Mesenchymal stem cell (in vitro differentiated cells and primary cell): Measurements from ENCODE around the gene CEACAM18.

Source experiments
- DNase-seq: peaks from one replicate; pipeline ENCODE4 v3.0.0-alpha.2; 2013
- H2AFZ ChIP-seq: one replicate; pipeline ENCODE4 v1.6.1; 2013; ENCODE audit warnings: low read depth, mild to moderate bottlenecking, control low read depth, inconsistent platforms, low read length, moderate library complexity
- H2AK5ac ChIP-seq: 2 replicates; pipeline ENCODE4 v1.6.1; 2013; ENCODE audit warnings: low read length, moderate library complexity, mild to moderate bottlenecking, inconsistent platforms; ENCODE audit not compliant: severe bottlenecking
- H2BK120ac ChIP-seq: one replicate; pipeline ENCODE4 v1.6.1; 2013; ENCODE audit warnings: low read depth, mild to moderate bottlenecking, inconsistent platforms, low read length, moderate library complexity
- H2BK12ac ChIP-seq, 2 experiments: one replicate each; pipeline ENCODE4 v1.6.1; 2013; ENCODE audit warnings: inconsistent platforms in 2 of 2, low read length in 2 of 2, mild to moderate bottlenecking in 2 of 2, moderate library complexity in 2 of 2, control low read depth in 1 of 2
- H2BK15ac ChIP-seq: one replicate; pipeline ENCODE4 v1.6.1; 2013; ENCODE audit warnings: mild to moderate bottlenecking, low read depth, inconsistent platforms; ENCODE audit not compliant: poor library complexity, severe bottlenecking
- H2BK5ac ChIP-seq: 2 replicates; pipeline ENCODE4 v1.6.1; 2013; ENCODE audit warnings: low read depth, mild to moderate bottlenecking, low read length, control low read depth, inconsistent platforms; ENCODE audit not compliant: poor library complexity, severe bottlenecking
- H3K14ac ChIP-seq, 2 experiments: one replicate each; pipeline ENCODE4 v1.6.1; 2013; ENCODE audit warnings: inconsistent platforms in 2 of 2, low read length in 2 of 2, control low read depth in 1 of 2, mild to moderate bottlenecking in 1 of 2, moderate library complexity in 1 of 2
- H3K18ac ChIP-seq, 2 experiments: one replicate each; pipeline ENCODE4 v1.6.1; 2013; ENCODE audit warnings: inconsistent platforms in 2 of 2, low read length in 2 of 2, control low read depth in 1 of 2, low read depth in 1 of 2, mild to moderate bottlenecking in 1 of 2
- H3K23ac ChIP-seq, 2 experiments: one replicate each; pipeline ENCODE4 v1.6.1; 2013; ENCODE audit warnings: inconsistent platforms in 2 of 2, low read length in 2 of 2, mild to moderate bottlenecking in 2 of 2, moderate library complexity in 2 of 2, control low read depth in 1 of 2
- H3K27ac ChIP-seq: 2 replicates; pipeline ENCODE4 v1.5.1; 2013; ENCODE audit warnings: mild to moderate bottlenecking, moderate library complexity, low read length, control low read depth, inconsistent platforms; ENCODE audit not compliant: poor library complexity, severe bottlenecking
- H3K27me3 ChIP-seq, 2 experiments: 2 replicates each; pipeline versions ENCODE4 v1.6.1 to v1.7.0; 2013; ENCODE audit warnings: low read length in 2 of 2, mild to moderate bottlenecking in 2 of 2, moderate library complexity in 2 of 2, control low read depth in 1 of 2, inconsistent platforms in 1 of 2; ENCODE audit not compliant: control insufficient read depth in 1 of 2, insufficient read depth in 1 of 2
- H3K36me3 ChIP-seq, 2 experiments: 2 replicates each; pipeline versions ENCODE4 v1.6.1 to v1.7.0; 2013; ENCODE audit warnings: low read length in 2 of 2, control low read depth in 1 of 2, inconsistent platforms in 1 of 2, low read depth in 1 of 2, mild to moderate bottlenecking in 1 of 2; ENCODE audit not compliant: insufficient read depth in 2 of 2, control insufficient read depth in 1 of 2
- H3K4ac ChIP-seq, 2 experiments: one replicate each; pipeline ENCODE4 v1.6.1; 2013; ENCODE audit warnings: inconsistent platforms in 2 of 2, low read length in 2 of 2, mild to moderate bottlenecking in 2 of 2, moderate library complexity in 2 of 2, control low read depth in 1 of 2, low read depth in 1 of 2
- H3K4me1 ChIP-seq: 2 replicates; pipeline ENCODE4 v1.6.1; 2013; ENCODE audit warnings: low read depth, low read length, control low read depth; ENCODE audit not compliant: control insufficient read depth, insufficient read depth
- H3K4me2 ChIP-seq: 2 replicates; pipeline ENCODE4 v1.6.1; 2013; ENCODE audit warnings: low read length, mild to moderate bottlenecking, inconsistent platforms; ENCODE audit not compliant: poor library complexity, severe bottlenecking
- H3K4me3 ChIP-seq, 2 experiments: 2 replicates each; pipeline versions ENCODE4 v1.5.1 to v1.7.0; 2013; ENCODE audit warnings: low read length in 2 of 2, mild to moderate bottlenecking in 2 of 2, control low read depth in 1 of 2, low read depth in 1 of 2; ENCODE audit not compliant: insufficient read depth in 1 of 2
- H3K79me1 ChIP-seq: replicated peaks from 2 replicates; pipeline ENCODE4 v1.6.1; 2013; ENCODE audit warnings: mild to moderate bottlenecking, control low read depth, low read length, inconsistent platforms; ENCODE audit not compliant: poor library complexity, severe bottlenecking
- H3K9ac ChIP-seq: 2 replicates; pipeline ENCODE4 v1.7.0; 2013; ENCODE audit warnings: mild to moderate bottlenecking, low read length, moderate library complexity
- H3K9me3 ChIP-seq: 2 replicates; pipeline ENCODE4 v1.7.0; 2013; ENCODE audit warnings: mild to moderate bottlenecking, low read length; ENCODE audit not compliant: control insufficient read depth
- H4K8ac ChIP-seq: one replicate; pipeline ENCODE4 v1.6.1; 2013; ENCODE audit warnings: inconsistent platforms, mild to moderate bottlenecking, low read length, moderate library complexity
- H4K91ac ChIP-seq: one replicate; pipeline ENCODE4 v1.6.1; 2013; ENCODE audit warnings: mild to moderate bottlenecking, low read length, inconsistent platforms
- WGBS: methylation state at CpG from one replicate; pipeline ENCODE4 v1.1.7; 2013; ENCODE audit warnings: mixed read lengths; 5-methylcytosine and 5-hydroxymethylcytosine counted together

Gene CEACAM18

GRCh38 chr19:51477344-51477743 lies 995 bp upstream of the CEACAM18 start:
- Histone ChIP-seq H3K4me2 (no peak overlapping the region), H3K9ac (no peak overlapping the region), H4K91ac (no peak overlapping the region), H4K8ac (no peak overlapping the region), H2BK12ac (no peak overlapping the region), H3K4me3 (no peak overlapping the region), H2AK5ac (no peak overlapping the region), H2BK120ac (no peak overlapping the region), H3K18ac (no peak overlapping the region), H2BK15ac (no peak overlapping the region), H3K4ac (no peak overlapping the region), H3K27ac (no peak overlapping the region), H3K9me3 (no peaks in the 10 kb centered on the region), H2AFZ (no peak overlapping the region), H3K23ac (no peak overlapping the region), H3K14ac (no peak overlapping the region), H3K4me1 (no peaks in the 10 kb centered on the region), H2BK5ac (no peak overlapping the region), H3K36me3 (no peaks in the 10 kb centered on the region), H3K79me1 (no peaks in the 10 kb centered on the region), H3K27me3 (peaks cover 0 to 23% of the 10 kb centered on the region in 2 experiments)
- 46% methylated on average over 5 of the region's 5 CpGs for WGBS
- no peak for DNase-seq

GRCh38 chr19:51479531-51480331 lies 1.4 kb downstream of the CEACAM18 start:
- H3K79me1 ChIP-seq, result no peaks in the 10 kb centered on the region
- no peak overlapping the region for H3K27ac ChIP-seq
- H3K4ac ChIP-seq, result no peak overlapping the region
- no peak overlapping the region for H2BK12ac ChIP-seq
- H3K14ac ChIP-seq, result no peak overlapping the region
- no peak overlapping the region for H2BK15ac ChIP-seq
- H3K4me1 ChIP-seq, result no peaks in the 10 kb centered on the region
- H3K4me3 ChIP-seq, result no peak overlapping the region
- WGBS, result 81% methylated on average over 12 of the region's 12 CpGs
- H2AFZ ChIP-seq, result no peak overlapping the region
- no peak overlapping the region for H4K91ac ChIP-seq
- H4K8ac ChIP-seq, result no peak overlapping the region
- H3K23ac ChIP-seq, result no peak overlapping the region
- H2BK5ac ChIP-seq, result no peak overlapping the region
- H3K4me2 ChIP-seq, result no peak overlapping the region
- H3K27me3 ChIP-seq, result peaks cover 0 to 11% of the 10 kb centered on the region in 2 experiments
- H3K18ac ChIP-seq, result no peak overlapping the region
- DNase-seq, result no peak
- no peaks in the 10 kb centered on the region for H3K36me3 ChIP-seq
- H2AK5ac ChIP-seq, result no peak overlapping the region
- no peaks in the 10 kb centered on the region for H3K9me3 ChIP-seq
- no peak overlapping the region for H3K9ac ChIP-seq
- no peak overlapping the region for H2BK120ac ChIP-seq

GRCh38 chr19:51480590-51480989 lies 2.3 kb downstream of the CEACAM18 start:
- no peak overlapping the region for H2AFZ ChIP-seq

GRCh38 chr19:51485960-51486660 lies 7.8 kb downstream of the CEACAM18 start:
- H3K9ac ChIP-seq, result no peak overlapping the region
- no peak overlapping the region for H3K4me2 ChIP-seq
- H3K14ac ChIP-seq, result no peak overlapping the region
- peaks cover 0 to 2% of the 10 kb centered on the region in 2 experiments for H3K27me3 ChIP-seq
- H3K36me3 ChIP-seq, result no peaks in the 10 kb centered on the region
- H3K9me3 ChIP-seq, result peaks cover 3% of the 10 kb centered on the region
- H3K4me1 ChIP-seq, result no peaks in the 10 kb centered on the region
- H3K27ac ChIP-seq, result no peak overlapping the region
- H4K91ac ChIP-seq, result no peak overlapping the region
- no peak for DNase-seq
- no peak overlapping the region for H2BK15ac ChIP-seq
- no peak overlapping the region for H2BK120ac ChIP-seq
- no peak overlapping the region for H3K18ac ChIP-seq
- H3K4me3 ChIP-seq, result no peak overlapping the region
- H2AK5ac ChIP-seq, result no peak overlapping the region
- no peaks in the 10 kb centered on the region for H3K79me1 ChIP-seq
- H2BK5ac ChIP-seq, result no peak overlapping the region
- no peak overlapping the region for H3K23ac ChIP-seq
- H2BK12ac ChIP-seq, result no peak overlapping the region
- no peak overlapping the region for H4K8ac ChIP-seq
- no peak overlapping the region for H3K4ac ChIP-seq
- no peak overlapping the region for H2AFZ ChIP-seq
- 81% methylated on average over 5 of the region's 5 CpGs for WGBS

More at GRCh38 chr19:51480590-51480989, 2.3 kb downstream of the CEACAM18 start:
- no peaks in the 10 kb centered on the region for H3K79me1 ChIP-seq
- H3K4me2 ChIP-seq, result no peak overlapping the region
- no peak overlapping the region for H4K91ac ChIP-seq
- no peak overlapping the region for H3K27ac ChIP-seq
- 93% methylated on average over 8 of the region's 8 CpGs for WGBS
- H3K4ac ChIP-seq, result no peak overlapping the region
- no peaks in the 10 kb centered on the region for H3K36me3 ChIP-seq
- H2AK5ac ChIP-seq, result no peak overlapping the region
- no peak overlapping the region for H2BK120ac ChIP-seq
- DNase-seq, result no peak
- no peaks in the 10 kb centered on the region for H3K9me3 ChIP-seq
- H3K4me3 ChIP-seq, result no peak overlapping the region
- no peak overlapping the region for H3K14ac ChIP-seq
- peaks cover 0 to 6% of the 10 kb centered on the region in 2 experiments for H3K27me3 ChIP-seq
- no peak overlapping the region for H2BK12ac ChIP-seq
- no peak overlapping the region for H4K8ac ChIP-seq
- H3K4me1 ChIP-seq, result no peaks in the 10 kb centered on the region
- H3K9ac ChIP-seq, result no peak overlapping the region
- no peak overlapping the region for H3K23ac ChIP-seq
- H3K18ac ChIP-seq, result no peak overlapping the region
- H2BK15ac ChIP-seq, result no peak overlapping the region
- H2BK5ac ChIP-seq, result no peak overlapping the region
